ENCODE results near the gene ADRA2B.

The ADRA2B gene

DNA sequence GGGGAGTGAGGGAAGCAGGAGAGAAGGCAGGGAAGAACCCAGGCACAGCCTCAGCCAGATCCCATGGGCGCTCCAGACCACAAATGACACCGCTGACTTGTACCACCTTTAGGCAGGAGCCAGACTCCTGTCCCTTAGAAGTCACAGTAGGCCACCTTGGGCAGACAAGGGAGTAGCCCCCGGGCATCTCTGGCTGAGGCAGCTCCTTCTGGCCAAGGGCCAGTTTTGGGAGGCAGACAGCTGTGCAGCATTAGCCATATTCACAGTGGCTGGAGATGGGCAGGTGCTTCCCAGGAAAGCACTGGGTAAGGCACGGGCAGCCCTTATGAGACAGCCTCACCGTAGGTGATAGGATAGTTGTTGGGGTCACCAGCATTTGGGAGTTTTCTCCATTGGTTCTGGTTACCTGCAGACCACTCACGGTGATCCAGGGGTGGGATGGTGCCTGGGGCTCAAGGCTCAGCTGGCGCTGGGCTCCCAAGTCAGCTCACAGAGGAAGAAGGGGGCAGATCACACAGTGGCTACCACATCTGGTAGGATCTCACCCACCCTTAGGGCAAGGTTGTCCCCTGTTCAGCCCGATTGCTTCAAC lies 19.9 kb upstream of the ADRA2B start:
- DNase-seq = no peak

DNA sequence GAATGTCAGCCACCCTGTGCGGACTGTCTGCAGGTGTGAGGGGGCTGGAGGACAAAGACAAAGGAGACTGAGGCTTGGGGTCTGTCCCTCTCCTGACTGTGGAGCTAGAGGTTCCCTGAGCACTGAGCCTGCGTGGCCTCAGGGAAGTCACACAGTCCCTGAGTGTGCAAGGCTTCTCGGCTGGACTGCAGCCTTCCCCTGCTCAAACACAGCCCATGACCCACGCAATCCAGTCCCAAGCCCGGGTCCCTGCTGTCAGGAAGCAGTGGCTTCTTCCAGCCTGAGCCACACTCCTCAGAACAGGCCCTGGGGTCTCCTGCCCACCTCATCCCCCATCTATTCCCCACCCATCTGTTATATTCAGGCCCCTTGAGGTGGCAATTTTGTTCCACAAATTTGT lies 19.2 kb upstream of the ADRA2B start:
- DNase-seq = no peak

DNA sequence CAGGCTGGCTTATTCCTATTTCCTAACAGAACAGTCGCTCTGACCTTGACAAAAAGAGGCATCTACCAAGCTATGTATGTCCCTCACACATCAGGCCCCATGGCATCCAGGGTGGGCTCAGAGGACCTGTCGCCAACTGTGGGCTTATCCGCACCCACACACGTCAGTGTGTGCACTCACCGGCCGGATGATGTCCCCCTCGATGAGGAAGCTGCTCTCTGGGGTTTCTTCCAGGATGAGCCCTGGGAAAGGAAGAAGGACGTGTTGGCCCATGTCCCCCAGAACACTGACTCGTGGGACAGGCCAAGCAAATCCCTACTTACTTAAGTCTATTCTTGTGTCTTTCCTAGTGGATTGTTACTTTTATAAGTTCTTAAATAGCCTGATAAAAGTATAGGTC lies 18.8 kb upstream of the ADRA2B start:
- no peak for DNase-seq

DNA sequence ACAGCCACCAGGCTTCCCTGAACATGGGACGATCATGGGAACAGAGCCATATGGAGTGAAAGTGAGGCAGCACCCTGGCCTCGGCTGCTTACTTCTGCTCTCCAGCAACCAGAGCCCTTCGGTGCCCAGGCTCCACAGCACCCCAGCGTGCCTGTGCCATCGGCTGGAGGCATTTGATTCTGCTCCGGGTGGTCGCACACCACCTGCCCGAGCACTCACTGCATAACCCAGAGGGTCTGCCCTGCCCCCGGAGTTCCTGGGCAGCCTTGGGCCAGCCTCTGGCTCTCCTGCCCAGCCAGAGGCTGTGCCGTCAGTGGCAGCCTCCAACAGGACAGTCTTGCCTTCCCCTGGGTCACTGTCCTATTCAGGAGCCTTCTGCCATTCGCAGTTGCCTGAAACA lies 18.1 kb upstream of the ADRA2B start:
- no peak for DNase-seq

DNA sequence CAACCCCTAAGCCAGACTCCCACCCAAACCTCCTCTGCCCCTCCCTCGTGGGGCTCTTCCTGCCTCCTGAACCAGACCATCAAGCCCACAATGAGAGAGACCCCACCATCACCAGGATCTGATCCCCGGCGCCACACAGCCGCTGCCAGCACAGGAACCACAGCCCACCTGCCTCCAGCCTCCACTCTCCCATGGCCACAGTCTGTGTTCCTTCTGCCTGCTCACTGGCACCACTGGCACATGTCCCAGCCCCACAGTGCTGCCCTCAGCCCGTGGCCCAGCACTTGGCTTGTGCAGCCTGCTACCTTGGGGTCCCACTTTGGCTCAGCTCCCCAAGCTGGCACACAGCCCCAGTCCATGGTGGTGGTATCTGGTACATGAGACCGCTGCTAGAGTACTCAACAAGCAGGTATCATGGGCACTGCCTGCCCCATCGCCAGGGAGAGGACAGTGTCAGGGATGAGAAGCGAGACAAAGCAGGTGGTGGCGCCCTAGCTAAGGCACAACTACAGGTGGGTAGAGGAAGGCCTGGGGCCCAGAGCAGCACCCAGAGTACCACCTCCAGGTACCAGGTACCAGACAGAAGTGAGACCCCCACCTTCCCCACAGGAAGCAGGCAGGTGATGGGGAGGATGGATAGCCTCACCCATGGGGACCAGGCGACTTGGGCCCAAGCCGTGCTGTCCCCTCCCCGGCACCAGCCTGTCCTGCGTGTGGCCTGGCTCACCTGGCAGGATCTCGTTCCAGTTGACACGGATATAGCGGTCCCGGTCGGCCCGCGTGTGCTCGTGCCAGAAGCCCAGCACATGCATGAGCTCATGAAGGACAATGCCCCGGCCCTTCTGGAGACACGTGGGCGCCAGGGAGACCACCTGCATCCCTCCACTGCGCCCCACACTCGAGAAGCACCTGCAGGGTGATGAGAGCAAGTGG lies 15.7 kb upstream of the ADRA2B start:
- DNase-seq = no peak

DNA sequence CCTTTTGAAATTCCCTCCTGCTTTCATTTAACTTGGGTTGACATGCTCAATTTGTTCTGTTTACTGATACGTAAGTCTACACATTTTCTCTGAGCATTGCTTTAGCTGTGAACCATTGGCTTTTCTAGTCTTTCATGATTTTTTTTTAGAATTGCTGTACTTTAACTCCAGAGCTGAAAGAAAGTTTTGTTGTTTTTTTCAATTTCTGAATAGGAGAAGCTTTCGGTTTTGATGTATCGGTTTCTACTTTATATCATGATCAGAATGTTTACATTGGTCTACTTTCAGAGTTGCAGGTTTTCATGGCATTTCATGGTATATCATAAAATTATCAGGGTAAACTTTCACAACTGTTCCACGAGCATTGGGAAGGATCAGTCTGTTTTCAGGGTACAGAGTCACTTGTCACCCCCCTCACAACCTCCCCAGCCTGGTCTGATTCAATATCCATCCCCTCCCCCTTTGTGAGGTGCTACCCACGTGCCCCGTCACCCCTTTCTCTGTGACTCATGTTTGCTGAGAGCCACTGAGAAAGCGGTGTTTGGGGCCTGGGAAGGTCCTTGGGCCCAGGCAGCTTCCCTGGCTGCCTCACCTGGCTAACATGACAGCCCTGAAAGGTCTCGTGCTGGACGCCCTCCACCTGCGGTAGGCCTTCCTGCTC lies 14.9 kb upstream of the ADRA2B start:
- no peak for DNase-seq

DNA sequence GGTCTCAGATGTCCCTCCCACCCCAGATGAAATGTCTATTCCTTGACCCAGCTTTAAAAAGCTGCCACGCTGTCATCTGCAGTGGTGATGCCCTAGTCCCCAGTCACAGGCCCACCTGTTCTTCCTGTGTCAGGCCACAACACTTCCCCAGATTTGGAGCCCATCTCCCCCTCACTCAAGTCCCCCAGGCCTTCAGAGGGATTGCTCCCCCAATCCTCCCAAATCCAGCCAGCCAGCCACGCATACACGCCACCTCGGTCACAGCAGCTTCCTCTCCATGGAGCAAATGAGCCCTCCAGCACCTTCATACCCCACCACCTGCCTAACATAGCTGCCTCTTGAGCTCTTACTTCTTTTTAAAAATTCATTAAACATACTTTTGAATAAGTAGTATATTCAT lies 14.1 kb upstream of the ADRA2B start:
- no peak for DNase-seq

DNA sequence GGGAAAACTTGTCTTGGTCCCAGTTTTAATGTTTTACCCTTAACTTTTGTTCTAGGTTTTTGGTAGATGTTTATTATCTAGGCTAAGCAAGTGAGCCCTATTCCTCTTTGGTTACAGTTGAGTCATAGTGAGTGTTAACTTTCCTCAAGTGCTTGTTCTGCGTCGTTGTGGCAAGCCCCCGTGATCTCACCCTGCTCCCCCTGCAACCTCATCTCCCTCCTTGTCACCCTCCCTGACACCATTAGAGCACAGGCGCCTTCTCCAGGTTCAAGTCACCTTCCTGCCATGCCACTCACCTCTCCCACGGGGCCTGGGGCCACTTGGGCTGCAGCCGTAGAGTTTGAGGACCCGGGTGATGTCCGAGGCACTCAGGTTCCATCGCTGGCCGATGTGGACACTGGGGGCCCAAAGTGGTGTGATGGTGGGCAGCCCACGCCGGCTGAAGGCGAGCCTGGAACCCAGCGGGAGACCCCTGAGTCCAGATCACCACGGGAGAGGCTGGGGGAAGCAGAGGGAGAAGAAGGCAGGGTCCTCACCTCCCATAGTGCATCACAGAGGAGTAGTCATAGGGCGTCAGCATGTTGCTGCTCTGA lies 13.3 kb upstream of the ADRA2B start:
- DNase-seq = no peak

DNA sequence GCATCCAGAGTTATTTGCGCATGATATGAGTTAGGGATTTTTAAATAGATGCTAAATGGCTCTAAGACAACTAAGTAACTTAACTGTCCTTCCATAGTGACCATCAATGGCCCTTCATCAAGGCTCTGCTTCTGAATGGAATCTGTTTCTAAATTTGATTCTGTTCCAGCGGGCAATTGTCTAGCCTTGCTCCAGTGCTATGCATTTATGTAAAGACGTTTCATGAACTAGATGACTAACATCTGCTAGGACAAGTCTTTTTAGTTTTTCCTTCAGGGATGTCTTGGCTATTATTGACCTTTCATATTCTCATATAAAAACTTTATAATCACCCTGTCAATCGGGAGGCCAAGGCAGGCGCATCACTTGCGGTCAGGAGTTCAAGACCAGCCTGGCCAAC lies 12.1 kb upstream of the ADRA2B start:
- DNase-seq = no peak

DNA sequence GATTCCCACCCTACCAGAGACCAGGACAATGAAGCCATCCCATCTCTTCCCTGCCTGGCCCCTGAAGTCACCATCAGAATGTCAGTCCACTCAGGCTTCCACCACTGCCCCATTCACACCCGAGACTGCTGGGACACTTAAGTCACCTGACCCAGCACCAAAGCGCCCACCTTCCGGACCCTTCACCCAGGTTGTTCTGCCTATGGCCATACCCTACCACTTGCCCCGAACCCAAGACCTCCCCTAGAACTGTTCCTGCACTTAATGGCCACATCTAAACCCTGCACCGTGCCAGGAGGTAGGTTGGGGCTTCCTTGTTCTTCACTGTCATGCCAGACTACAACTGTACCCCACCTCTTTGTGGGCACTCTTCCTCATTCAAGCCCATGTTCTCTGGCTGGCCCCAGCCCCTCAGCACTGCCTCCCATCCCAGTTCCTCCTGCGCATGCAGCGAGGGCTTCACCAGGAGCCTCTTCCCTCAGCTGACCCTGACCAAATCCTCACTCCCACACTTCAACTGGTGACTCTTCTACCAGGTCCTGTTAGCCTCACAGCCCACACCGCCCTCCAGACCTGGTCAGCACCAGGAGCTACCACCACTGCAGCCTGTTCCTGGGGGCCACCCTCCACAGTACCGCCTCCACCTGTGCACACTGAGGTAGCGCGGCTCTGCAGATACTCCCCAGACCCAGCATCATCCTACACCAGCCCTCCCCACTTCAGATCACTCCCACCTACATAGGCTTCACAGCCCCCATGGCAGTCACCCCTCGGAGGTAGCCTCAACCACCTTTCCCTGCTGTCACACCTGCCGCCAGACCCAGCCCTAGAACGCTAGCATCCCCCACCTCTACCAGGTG lies 8.3 kb upstream of the ADRA2B start:
- no peak for DNase-seq

DNA sequence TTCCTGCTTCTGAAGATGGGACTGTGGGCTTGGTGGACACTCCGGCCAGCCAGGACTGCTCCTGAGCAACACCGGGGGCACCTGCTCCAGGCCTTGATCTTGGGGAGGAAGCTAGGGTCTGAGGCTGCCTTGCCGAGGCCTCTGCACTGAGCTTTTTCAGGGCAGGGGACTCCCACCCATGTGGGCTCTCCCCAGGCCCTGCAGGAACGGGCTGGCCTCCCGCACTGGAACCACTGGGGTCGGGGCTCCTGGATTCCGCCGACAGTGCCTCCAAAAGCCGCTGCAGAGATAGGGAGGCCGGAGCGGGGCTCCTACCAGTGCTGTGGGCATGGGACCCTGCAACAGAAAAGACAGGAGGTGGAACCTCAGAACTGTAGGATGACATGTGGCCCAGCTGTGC lies 7.6 kb upstream of the ADRA2B start:
- DNase-seq = no peak

DNA sequence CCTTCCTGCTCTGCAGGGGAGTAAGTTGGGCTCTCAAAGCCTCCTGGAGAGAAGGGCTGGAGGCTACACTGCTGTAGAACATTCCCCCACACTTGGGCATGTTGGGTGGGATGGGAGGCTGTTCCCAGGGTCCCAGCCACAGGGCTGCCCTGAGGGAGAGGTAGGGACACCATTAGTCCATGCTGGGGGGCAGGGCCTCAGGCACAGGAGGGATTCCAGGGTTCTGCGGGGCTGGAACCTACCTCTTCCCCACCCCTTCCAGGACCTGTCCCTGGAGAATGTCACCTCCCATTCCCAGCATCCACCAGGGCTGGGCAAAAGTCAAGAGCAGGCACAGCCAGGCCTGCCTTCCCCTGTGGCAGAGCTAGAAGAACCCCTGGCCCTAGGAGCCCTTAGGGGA lies 6.9 kb upstream of the ADRA2B start:
- DNase-seq = no peak

DNA sequence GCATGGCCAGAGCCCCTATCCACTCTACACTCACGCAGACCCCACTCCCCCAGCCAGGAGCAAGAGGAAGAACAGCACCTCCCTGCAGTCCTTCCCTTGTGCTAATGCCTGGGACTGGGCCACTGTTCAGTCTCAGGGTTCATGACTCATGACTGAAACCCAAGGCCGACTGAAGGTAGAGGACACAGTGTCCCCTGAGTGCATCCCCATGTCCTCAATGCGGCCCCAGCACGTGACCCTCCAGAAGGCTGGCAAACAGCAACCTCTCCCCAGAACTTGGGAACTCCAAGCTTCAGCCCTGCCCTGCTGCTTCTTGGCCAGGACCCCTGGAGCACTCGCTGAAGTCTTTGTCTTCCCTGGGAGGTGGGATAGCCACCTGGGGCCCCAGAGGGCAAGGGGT lies 6.0 kb upstream of the ADRA2B start:
- no peak for DNase-seq

DNA sequence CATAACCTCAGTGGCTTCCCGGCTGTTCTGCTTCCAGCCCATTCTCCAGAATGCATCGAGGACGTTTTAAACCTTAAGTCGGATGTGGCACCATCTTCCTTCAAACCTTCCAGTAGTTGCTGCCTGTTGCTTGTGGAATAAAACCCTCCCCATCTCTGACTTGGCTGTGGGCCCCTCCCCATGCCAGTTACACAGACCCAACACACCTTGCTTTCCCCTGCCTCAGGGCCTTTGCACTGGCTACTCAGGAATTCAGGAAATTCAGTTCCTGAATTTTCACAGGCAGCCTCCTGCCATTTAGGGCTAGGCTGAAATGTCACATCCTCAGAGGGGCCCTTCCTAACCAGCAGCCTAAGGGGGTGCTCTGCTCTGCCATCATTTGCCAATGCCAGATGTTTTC lies 5.0 kb upstream of the ADRA2B start:
- no peak for DNase-seq

DNA sequence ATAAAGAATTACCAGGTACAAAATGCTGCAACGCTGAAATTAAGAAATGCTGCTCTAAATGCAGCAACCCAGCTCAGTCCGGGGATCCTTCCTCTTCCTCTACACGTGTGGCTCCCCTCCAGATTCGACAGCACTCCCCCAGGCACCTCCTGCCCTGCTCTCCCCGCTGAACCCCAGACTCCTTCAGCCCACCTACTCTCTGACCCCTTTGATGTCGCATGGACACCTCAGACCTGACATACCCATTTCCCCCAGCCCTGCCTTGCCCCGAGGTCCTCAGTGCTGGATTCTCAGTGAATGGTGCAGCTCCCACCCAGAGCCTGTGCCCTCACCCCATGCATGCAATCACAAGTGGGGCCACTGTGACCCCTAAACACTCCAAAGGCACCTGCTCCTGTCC lies 4.6 kb upstream of the ADRA2B start:
- DNase-seq = no peak

DNA sequence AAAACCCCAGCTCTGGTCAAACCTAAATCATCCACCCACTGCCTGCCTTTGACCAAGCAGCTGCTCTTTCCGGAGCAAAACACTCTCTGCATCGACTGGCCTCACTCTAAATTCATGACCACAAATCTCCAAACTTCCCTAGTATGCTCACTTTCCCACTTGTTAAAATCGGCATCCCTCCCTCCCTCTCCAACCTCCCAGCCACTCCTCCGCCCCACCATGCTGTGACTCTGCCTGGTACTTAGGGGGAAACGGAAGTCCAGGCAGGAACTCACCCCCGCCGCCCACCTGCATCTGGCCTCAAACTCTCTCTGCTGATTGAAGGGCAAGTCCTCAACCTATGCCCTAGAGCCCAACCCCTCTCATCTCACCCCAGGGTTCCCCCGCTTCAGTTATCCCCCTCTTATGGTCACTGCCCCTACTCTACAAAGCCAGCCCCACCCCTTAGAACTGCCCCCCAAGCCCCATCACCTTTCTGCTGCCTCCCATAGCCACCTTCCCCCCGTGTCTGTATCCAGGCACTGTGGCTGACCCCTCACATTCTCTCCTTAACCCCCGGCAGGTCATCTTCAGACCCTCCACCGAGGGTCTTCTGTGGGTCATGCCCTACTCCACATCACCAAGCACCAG lies 3.8 kb upstream of the ADRA2B start:
- DNase-seq = no peak

DNA sequence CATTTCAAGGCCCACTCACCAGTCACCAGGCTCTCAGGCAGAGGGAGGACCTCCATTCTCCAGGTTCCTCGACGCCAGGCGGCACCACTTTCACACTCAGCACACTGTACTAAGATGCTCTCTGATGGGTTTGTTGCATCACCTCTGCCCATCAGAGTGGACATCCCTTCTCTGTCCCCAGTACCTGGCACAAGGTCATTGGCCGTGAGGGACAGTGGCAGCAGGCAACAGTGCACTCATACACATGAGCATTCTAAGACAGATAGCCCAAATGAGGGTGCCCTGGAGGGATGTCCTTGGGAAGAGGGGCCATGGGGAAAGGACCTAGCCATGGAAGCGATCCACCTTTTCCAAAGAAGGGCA lies 3.0 kb upstream of the ADRA2B start:
- DNase-seq = no peak

DNA sequence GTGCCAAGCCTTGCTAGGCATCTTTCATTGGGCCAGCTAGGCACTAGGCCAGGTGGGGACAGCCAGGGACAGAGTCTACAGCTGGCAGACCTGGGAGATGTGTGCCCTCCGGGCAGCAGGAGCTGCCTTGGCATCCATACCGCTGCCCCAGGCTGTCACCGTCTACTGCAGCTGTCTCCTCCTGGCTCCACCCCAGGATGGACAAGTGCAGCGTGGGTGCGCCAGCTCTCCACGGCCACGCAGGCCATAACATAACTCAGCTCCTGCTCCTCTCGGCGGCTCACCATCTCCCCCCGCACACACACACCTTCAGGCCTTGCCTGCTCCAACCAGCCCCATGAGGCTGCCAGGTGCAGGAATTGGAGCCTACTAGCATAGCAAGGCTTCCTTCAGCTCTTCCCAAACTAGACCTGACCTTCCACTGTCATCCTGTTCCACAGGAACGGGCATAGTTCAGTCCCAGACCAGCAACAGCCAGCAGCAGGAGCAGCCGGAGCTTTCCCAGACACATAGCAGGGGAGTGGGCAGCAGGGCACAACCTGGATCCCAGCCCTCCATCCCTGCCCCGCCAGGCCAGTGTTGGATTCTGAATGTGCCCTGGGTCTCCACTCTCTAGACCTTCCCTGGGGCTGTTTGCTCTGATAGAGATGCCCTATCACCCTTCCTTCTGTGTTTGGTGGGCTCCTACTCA lies 2.5 kb upstream of the ADRA2B start:
- no peak for DNase-seq

DNA sequence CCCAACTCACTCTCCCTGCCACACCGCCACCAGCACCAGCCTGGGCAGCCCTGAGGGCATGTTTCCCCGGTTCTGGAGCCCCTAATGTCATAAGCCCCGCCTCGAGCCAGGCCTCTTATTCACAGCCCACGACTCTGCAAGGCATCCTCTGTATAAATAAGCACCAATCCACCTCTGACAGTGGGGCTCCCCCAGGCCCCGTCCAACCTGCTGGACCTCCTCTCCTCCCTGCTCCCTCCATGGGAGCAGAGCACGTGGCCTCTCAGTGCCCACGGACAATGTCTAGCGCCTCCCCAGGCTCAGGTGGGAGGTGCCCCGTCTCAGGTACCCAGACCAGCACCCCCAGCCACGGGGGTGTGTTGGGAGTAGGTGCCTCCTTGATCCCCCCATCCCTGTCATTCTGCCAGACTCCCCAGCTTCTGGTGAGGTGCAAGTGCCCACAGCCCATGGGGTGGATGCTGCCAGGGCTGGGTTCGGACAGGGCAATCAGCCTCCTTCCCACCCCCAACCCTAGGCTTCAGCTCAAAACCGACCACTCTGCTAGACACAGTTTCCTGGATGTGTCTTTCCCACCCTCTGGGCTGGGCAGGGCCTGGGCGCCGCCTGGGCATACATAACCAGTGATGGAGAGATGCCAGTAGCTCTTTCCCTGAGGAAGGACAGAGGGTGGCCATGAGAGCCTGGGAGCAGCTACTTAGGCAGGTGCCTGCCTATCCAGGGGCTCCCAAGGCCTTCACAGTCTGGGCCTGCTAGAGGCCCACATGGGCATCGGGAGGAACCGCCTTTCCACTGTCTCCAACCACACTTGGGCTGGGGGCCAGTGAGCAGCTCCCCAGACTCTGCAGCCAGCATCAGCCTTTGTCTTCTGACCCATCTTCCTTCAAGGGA lies 1.6 kb upstream of the ADRA2B start:
- no peak for DNase-seq

DNA sequence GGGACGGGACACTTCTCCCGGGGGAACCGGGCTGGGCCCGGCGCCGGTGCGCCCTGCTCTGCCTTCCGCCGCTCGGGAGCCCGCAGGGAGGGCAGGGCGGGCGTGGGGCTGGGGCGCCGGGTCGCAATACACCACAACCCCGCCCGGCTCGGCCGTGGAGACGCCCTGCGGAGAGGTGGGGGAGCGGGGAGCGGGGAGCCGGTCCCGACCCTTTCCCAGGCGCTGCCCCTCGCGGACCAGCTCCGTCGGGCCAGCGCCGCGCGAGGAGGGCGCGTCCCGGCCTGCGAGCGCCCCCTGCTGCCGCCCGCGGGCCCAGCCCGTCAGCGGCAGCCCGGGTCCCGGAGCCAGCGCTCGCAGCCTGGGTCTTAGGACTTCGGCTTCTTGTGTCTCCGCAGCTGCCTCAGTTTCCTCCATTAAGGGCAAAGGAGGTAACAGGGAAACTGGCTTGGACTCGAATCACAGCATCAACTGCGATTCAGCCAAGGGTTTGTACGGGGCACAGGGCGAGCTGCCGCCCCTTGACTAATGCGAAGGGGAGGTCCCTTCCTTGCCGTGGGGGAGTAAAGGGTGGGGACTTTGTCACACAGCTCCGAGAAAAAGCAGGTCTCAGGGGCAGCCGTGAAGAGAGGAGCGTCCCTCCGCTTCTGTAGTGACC lies 635 bp upstream of the ADRA2B start:
- DNase-seq = peak; percentile 49

Measured in activated CD4-positive, alpha-beta T cell treated with anti-CD3 and anti-CD28 coated beads for 1 hour (primary cell).